Smooth muscle cell of the umbilical artery (primary cell): Measurements from ENCODE around the gene CDCA3. TPM values are rescaled to one million over a fixed set of nuclear protein-coding genes. Genes with fewer than 3 reads are reported as not detected.

ENCODE experiments used
- total RNA-seq: library from RNA; depleted of rRNA; stranded (reverse); fragments of >200 nt; gene quantifications from 2 replicates; pipeline ENCODE4 v1.2.3, GENCODE V29; 2014

Gene CDCA3
- total RNA-seq: 2.1 and 8.1 TPM in 2 replicates

DNA sequence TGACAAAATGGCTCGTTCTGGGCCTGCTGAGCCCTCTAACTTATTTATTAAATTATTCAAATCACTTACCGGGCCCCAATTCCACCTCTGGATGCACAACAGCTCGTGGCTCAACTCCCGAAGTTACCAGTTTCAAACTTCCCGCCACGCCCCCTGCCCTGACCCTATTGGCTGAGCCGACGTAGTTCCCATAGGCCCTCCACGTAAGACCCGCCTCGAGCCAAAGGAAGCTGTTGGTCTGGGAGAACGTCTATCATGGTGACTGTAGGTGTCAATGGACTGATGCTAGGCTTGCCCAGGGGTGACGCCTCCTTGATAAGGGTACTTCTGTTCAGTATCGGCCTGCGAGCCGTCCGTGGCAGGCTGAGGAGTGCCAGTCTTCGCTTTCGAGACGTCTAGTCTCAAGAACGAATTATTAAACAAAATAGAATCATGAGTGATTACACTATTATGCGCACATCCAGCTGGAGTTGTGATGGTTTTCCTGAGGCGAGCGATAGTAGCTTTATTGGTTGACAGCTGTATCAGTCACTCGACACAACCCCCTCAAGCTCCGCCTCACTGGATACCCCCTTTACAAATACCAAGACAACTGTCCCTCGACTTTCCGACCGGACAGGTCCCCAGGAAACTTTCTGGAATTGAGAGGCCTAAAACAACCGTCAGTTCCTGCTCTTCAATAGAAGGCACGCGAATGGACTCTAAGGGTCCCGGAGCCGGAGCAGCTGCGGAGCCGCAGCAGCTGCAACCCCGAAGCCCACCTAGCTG lies at the start of gene CDCA3:
CDCA3 (minus strand) TSS at position 134 of the 768 bp plus-strand sequence. CDS start 334 bp downstream, outside the sequence.

DNA sequence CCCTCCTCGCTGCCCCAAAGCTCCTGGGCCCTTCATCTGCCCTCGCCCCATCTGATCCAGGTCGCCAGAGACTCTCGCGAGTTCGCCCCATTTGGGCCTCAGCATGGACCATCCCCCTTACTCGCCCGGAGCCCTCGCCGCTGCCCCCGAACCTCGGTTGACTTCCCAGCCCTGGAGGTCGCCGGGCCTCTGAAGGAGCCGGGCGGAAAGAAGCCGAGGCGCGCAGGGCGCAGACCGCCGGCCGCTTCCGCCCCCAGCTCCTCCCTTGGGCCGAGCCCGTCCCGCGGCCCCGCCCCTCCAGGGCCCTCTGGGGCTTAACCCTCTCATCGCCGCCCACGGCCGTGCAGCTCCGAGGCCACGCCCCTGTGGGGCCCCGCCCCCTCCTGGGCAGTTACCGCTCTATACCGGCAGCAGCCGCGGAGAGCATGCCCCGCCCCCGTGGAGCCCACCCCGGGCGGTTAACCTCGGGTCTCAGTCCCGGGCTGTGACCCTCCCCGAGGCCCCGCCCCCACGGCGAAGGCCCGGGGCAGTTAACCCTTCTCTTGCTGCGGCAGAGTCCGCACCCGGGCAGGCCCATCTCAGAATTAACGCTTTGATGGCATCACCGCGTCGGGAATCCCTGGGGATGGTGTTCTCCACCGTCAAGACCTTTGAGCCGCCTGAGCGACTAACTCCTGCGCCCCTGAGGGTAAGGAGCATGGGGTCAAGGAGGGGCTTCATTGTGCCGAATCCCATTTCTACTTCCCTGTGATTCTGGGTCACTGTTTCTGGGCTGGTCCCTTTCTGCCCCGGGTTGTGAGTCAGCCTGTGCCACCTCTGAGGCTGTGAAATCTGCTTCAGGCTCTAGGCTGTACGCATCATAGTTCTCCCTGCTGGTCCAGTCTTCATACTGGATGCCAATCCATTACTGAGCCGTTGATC lies 22.3 kb upstream of the CDCA3 start, which contains the start of gene SPSB2:
SPSB2 (minus strand) TSS at position 210 of the 921 bp plus-strand sequence. CDS start 402 bp downstream, outside the sequence.

DNA sequence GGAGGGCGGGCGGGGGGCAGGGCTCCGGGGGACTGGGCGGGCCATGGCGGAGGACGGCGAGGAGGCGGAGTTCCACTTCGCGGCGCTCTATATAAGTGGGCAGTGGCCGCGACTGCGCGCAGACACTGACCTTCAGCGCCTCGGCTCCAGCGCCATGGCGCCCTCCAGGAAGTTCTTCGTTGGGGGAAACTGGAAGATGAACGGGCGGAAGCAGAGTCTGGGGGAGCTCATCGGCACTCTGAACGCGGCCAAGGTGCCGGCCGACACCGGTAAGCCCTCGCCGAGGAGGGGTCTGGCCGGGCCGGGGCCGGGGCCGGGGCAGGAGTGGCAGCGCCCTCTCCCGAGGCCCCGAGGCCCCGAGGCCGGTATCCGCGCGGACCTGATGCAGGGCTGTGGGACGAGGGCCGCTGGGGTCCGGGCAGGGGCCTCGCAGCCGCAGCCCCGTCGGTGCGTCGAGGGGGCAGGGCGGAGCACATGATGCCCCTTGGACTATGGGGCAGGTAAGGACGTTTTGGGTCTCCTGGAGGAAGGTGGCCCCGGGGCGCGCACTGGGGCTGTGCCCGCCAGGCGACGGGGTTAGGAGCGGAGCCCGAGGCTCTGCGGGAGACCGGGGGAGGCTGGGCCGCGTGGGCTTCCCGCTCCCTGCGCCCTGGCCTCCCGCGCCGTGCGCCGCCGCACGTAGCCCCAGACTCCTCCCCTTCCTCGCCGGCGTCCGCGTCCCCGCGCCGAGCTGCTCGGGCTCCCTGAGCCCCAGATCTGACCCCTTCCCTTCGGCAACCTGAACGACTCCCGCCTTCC lies 16.5 kb upstream of the CDCA3 start, which contains the start of gene TPI1:
TPI1 (plus strand) TSS at position 119 of the 798 bp plus-strand sequence; CDS start at position 155, 36 bp downstream.

DNA sequence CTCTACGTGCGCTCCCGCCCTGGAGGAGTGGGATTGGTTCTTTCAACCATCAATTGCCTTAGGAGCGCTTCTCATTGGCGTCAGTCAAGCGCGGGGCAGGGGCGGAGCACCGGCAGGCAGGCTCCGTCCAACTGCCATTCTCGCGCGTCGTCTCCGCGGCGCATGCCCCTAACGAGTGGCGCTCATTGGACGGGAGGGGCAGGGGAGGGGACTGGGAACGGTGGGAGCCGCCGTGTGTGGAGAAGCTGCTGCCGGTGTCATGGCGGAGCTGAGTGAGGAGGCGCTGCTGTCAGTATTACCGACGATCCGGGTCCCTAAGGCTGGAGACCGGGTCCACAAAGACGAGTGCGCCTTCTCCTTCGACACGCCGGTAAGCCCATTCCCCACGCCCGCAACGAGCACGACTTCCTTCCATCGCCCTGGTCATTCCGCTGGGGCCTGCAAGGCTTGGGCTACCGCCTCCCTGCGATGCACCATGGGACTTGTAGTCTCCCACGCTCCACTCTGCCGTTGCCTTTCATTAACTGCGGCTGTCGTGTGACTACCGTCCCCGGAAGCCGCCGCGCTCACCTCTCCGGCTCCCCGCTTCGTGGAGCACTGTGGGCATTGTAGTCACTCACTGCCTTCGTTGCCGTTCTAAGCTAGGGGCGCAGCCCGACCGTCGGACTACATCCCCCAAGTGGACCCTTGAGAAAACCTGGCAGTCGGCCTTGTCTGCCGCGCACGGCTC lies 1.0 kb upstream of the CDCA3 start, which contains the start of gene USP5:
USP5 (plus strand) TSS at position 230 of the 730 bp plus-strand sequence; CDS start at position 260, 30 bp downstream.

DNA sequence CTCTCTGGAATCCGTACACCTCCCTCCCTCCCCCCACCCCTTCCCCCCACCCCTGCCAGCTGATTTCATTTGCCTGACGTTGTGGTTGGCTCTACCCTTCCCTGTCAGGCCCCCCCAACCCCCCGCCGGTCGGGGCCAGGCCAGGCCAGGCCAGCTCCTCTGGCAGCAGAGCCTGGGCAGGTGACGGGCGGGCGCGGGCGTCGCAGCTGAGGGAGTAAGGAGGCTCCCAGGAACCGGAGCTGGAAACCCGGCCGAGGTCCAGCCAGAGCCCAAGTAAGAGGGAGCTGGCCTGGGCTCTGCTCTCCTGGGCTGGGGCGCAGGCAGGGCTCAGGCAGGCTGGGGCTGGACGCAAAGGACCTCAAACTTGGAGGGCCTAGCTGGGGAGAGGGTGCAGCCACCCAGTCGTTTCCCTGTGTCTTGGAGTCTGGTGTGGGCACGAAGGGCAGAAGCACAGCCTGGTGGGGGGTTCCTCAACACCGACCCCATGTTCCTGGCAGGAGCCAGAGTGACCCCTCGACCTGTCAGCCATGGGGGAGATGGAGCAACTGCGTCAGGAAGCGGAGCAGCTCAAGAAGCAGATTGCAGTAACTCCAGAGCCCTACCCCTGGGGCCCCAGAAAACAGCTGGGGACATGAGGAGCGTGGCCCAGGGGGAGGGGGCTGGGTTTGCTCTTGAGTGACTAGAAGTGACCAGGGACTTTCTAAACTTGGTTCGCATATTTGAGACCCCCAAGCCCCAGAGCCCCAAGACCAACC lies 10.1 kb downstream of the CDCA3 start, which contains the start of gene GNB3:
GNB3 (plus strand) TSS at position 165 of the 755 bp plus-strand sequence; CDS start at position 528, 363 bp downstream.

DNA sequence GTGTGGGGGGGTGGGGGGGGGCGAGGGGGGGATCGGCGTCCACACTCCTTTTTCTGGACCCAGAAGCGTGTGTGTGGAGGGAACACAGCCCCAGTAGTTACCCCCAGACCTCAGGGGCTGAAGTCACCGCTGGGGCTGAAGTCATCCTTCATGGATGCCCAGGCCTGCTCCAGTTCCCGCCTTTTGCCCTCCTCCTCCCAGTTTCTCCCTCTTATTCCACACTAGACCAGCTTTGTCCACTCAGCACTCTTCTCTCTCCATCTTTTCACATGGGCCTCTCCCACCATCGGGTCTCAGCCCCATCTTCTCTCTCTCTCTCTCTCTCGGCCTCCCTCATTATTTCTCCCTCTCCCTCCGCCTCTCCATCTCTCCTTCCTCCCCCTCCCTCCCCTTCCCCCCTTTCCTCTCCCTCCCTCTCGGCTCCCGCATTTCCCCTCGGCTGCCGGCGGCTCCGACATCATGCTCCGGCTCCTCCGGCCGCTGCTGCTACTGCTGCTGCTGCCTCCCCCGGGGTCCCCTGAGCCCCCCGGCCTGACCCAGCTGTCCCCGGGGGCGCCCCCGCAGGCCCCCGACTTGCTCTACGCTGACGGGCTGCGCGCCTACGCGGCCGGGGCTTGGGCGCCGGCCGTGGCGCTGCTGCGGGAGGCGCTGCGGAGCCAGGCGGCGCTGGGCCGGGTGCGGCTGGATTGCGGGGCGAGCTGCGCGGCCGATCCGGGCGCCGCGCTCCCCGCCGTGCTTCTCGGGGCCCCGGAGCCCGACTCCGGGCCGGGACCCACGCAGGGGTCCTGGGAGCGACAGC lies 22.9 kb downstream of the CDCA3 start, which contains the start of gene P3H3:
P3H3 (plus strand) TSS at position 426 of the 799 bp plus-strand sequence; CDS start at position 460, 34 bp downstream.

DNA sequence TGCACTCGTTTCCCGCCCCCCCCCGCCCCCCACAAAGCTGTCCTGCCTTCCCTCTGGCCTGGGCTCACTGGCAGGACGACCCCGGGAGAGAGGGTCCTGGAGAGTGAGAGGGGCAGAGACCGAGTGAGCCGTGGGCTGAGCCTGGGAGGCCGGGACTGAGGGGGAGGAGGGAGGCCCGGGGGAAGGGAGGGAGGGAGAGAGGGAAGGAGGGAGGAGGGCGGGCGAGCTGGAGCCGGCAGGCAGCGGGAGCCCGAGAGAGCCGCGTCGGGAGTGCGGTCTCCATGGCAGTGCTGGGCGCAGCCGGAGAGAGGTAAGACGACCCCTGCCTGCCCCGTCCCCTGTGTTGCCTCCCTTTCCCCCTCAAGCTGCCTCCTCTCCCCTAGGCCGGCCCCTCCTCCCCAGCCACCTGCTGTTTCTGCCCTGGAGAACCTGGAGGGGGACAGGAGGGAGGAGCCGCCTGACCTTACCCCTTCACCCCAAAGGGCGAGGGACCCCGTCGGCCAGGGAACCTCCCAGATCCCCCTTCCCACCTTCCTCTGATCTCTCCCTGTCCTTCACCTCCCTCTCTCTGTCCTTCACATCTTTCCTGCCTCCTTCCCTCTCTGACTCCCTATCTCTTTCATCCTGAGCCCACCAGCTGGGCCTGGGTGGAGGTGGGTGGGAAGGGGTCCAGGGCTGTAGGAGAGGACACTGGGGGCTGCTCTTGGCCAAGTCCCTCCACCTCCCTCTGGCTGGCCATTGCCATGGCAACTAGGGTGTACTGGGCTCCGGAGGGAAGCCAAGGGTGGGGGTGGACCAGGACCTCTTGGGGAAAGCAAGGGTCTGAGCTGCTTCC lies 29.3 kb downstream of the CDCA3 start, which contains the start of gene GPR162:
GPR162 (plus strand) TSS at position 231 of the 835 bp plus-strand sequence. CDS start 2,078 bp downstream, outside the sequence.

Other genes with a start within 250 kb of the CDCA3 start
- 195 and 243 TPM in 2 replicates for gene CHD4, start 243.9 kb downstream of the CDCA3 start, total RNA-seq
- not detected in 2 replicates for gene LPAR5, start 215.3 kb downstream of the CDCA3 start, total RNA-seq
- gene ACRBP, start 203.9 kb downstream of the CDCA3 start, total RNA-seq: 0.46 TPM in 1 of 2 replicates, not detected in the other
- gene ING4, start 188.2 kb downstream of the CDCA3 start, total RNA-seq: 26.4 and 36.8 TPM in 2 replicates
- gene ZNF384, start 161.9 kb downstream of the CDCA3 start, total RNA-seq: 11.0 and 20.2 TPM in 2 replicates
- gene PIANP, start 150.5 kb downstream of the CDCA3 start, total RNA-seq: 0.23 and 0.30 TPM in 2 replicates
- gene COPS7A, start 127.2 kb downstream of the CDCA3 start, total RNA-seq: 78.9 and 83.4 TPM in 2 replicates
- 184 and 213 TPM in 2 replicates for gene MLF2, start 98.1 kb downstream of the CDCA3 start, total RNA-seq
- gene PTMS, start 84.9 kb downstream of the CDCA3 start, total RNA-seq: 37.4 and 109 TPM in 2 replicates
- 0.05 TPM in 1 of 2 replicates, not detected in the other for gene LAG3, start 78.8 kb downstream of the CDCA3 start, total RNA-seq
- gene CD4, start 61.8 kb downstream of the CDCA3 start, total RNA-seq: 1.0 and 1.5 TPM in 2 replicates
- 2.1 and 2.6 TPM in 2 replicates for gene GPR162, start 29.5 kb downstream of the CDCA3 start, total RNA-seq
- gene P3H3, start 22.9 kb downstream of the CDCA3 start, total RNA-seq: 216 and 275 TPM in 2 replicates
- gene GNB3, start 10.4 kb downstream of the CDCA3 start, total RNA-seq: 3.6 and 4.7 TPM in 2 replicates
- 87.9 and 120 TPM in 2 replicates for gene USP5, start 864 bp upstream of the CDCA3 start, total RNA-seq
- 1,296 and 1,307 TPM in 2 replicates for gene TPI1, start 16.2 kb upstream of the CDCA3 start, total RNA-seq
- 2.6 and 5.0 TPM in 2 replicates for gene SPSB2, start 22.0 kb upstream of the CDCA3 start, total RNA-seq
- 8.8 and 14.6 TPM in 2 replicates for gene LRRC23, start 53.5 kb upstream of the CDCA3 start, total RNA-seq
- gene ENO2, start 63.3 kb upstream of the CDCA3 start, total RNA-seq: 78.1 and 80.9 TPM in 2 replicates
- 20.2 and 26.3 TPM in 2 replicates for gene ATN1, start 76.7 kb upstream of the CDCA3 start, total RNA-seq
- gene RNU7-1, start 92.5 kb upstream of the CDCA3 start, total RNA-seq: not detected in 2 replicates
- 47.2 and 210 TPM in 2 replicates for gene C12orf57, start 92.7 kb upstream of the CDCA3 start, total RNA-seq
- not detected in 2 replicates for gene PTPN6, start 100.1 kb upstream of the CDCA3 start, total RNA-seq
- 105 and 148 TPM in 2 replicates for gene PHB2, start 119.4 kb upstream of the CDCA3 start, total RNA-seq
- 45.7 and 48.1 TPM in 2 replicates for gene EMG1, start 119.6 kb upstream of the CDCA3 start, total RNA-seq
- gene LPCAT3, start 167.2 kb upstream of the CDCA3 start, total RNA-seq: 6.5 and 6.7 TPM in 2 replicates
- gene C1S, start 209.4 kb upstream of the CDCA3 start, total RNA-seq: 67.2 and 431 TPM in 2 replicates
- 22.7 and 129 TPM in 2 replicates for gene C1R, start 241.2 kb upstream of the CDCA3 start, total RNA-seq